Astrocyte (in vitro differentiated cells and primary cell): ENCODE results near the gene PSMC3IP.

Source experiments
- EZH2 ChIP-seq: IDR thresholded peaks from 2 replicates; pipeline ENCODE4 v1.6.1; 2012; ENCODE audit warnings: mild to moderate bottlenecking, low read length, inconsistent platforms; ENCODE audit not compliant: insufficient read depth
- TF ChIP-seq, protein P1 (sequence below): IDR thresholded peaks from 2 replicates; pipeline ENCODE4 v1.5.1; 2011; ENCODE audit warnings: low read depth, mild to moderate bottlenecking, inconsistent platforms, low read length, moderate library complexity; ENCODE audit not compliant: insufficient read depth

DNA sequence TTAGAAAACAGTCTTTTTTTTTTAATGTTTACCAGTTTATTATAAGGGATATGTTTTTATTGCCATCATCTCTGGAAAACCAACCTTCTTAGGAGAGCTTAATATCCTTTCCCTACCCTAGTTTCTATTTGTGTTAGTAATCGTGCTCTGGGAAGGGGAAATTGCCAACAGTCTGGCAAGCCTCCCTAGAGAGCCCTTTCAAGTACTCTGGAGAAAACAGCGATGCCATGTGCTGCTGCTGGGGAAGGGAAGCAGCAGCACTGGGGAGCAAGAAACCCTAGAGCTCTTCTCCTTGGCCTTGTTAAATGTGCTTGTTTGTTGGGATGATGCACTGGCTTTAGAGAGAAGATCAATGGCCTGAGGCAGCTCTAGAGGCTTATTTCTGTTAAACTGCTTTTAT, 21.4 kb upstream of the PSMC3IP start:
- TF ChIP-seq, protein P1, sequence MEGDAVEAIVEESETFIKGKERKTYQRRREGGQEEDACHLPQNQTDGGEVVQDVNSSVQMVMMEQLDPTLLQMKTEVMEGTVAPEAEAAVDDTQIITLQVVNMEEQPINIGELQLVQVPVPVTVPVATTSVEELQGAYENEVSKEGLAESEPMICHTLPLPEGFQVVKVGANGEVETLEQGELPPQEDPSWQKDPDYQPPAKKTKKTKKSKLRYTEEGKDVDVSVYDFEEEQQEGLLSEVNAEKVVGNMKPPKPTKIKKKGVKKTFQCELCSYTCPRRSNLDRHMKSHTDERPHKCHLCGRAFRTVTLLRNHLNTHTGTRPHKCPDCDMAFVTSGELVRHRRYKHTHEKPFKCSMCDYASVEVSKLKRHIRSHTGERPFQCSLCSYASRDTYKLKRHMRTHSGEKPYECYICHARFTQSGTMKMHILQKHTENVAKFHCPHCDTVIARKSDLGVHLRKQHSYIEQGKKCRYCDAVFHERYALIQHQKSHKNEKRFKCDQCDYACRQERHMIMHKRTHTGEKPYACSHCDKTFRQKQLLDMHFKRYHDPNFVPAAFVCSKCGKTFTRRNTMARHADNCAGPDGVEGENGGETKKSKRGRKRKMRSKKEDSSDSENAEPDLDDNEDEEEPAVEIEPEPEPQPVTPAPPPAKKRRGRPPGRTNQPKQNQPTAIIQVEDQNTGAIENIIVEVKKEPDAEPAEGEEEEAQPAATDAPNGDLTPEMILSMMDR, result no peak
- no peak for TF ChIP-seq EZH2
